Lung (tissue), 12 donors: ENCODE measurements around the gene GSG1L2. TPM values are rescaled to one million over a fixed set of nuclear protein-coding genes. Genes with fewer than 3 reads are reported as not detected.
A peak's percentile ranks its signal among the peaks of the same experiment; 100 is the strongest.

Experiments
- ATAC-seq: fragments of 200-7000 bp; cut with Tn5 transposase; one replicate; pipeline ENCODE4 v1.9.1; 2020; ENCODE audit warnings: moderate number of reproducible peaks; ENCODE audit not compliant: insufficient read depth, low FRiP score
- DNase-seq, 3 donors: peaks; one replicate each; pipeline ENCODE4 v3.0.0-alpha.2; 2013 to 2017
- H3K27ac ChIP-seq, 2 donors: one replicate each; pipeline ENCODE4 v1.5.1; 2013; ENCODE audit warnings: mild to moderate bottlenecking in 2 of 2, moderate library complexity in 2 of 2, control low read depth in 1 of 2, inconsistent platforms in 1 of 2, low read depth in 1 of 2, low read length in 1 of 2
- H3K27me3 ChIP-seq, 3 donors: one replicate each; pipeline ENCODE4 v1.5.1; 2013; ENCODE audit warnings: low read length in 2 of 3; ENCODE audit not compliant: control insufficient read depth in 3 of 3, insufficient read depth in 3 of 3
- H3K36me3 ChIP-seq, 4 donors: one replicate each; pipeline ENCODE4 v1.5.1; 2013; ENCODE audit warnings: low read length in 4 of 4, mild to moderate bottlenecking in 1 of 4, moderate library complexity in 1 of 4; ENCODE audit not compliant: control insufficient read depth in 4 of 4, insufficient read depth in 4 of 4
- H3K4me1 ChIP-seq, 5 donors: one replicate each; pipeline ENCODE4 v1.5.1; 2013; ENCODE audit warnings: low read length in 5 of 5, mild to moderate bottlenecking in 2 of 5, moderate library complexity in 1 of 5; ENCODE audit not compliant: control insufficient read depth in 5 of 5, insufficient read depth in 5 of 5
- H3K4me3 ChIP-seq: one replicate; pipeline ENCODE4 v1.5.1; 2013; ENCODE audit warnings: mild to moderate bottlenecking, control low read depth, moderate library complexity
- H3K9ac ChIP-seq, 2 donors: one replicate each; pipeline ENCODE4 v1.5.1; 2013; ENCODE audit warnings: low read length in 2 of 2, control low read depth in 1 of 2; ENCODE audit not compliant: insufficient read depth in 1 of 2
- H3K9me3 ChIP-seq, 4 donors: one replicate each; pipeline ENCODE4 v1.5.1; 2013; ENCODE audit warnings: low read length in 3 of 4, mild to moderate bottlenecking in 1 of 4, moderate library complexity in 1 of 4; ENCODE audit not compliant: control insufficient read depth in 4 of 4, insufficient read depth in 3 of 4
- WGBS, 2 donors: extraction: QIAGEN DNeasy Blood & Tissue Kit; methylation state at CpG; one replicate each; pipeline ENCODE4 v1.1.7; 2013; 5-methylcytosine and 5-hydroxymethylcytosine counted together
- polyA plus RNA-seq, 2 donors: library from polyadenylated mRNA; stranded (reverse); fragments of 200-250 nt; gene quantifications; one replicate each; pipeline ENCODE4 v1.2.1, GENCODE V29; 2013
- total RNA-seq, 2 donors: library from RNA; depleted of rRNA in 1 of 2; stranded (reverse); fragments of >200 nt in 1 of 2; gene quantifications; one replicate each; pipeline ENCODE4 v1.2.1, GENCODE V29; 2014 to 2021
- TF ChIP-seq, protein P1 (sequence below): IDR thresholded peaks from 2 replicates; pipeline ENCODE4 v1.5.1; 2012; ENCODE audit warnings: mild to moderate bottlenecking; ENCODE audit errors: control extremely low read depth, extremely low read depth
- donor health status: control.
- donor health status: control.
- donor health status: Bipolar disorder and iron deficiency.
- donor health status: healthy.
- donor health status: DM: yes; HTN: yes; CAD: no.

Gene GSG1L2
- total and polyA plus RNA-seq, 4 donors = not detected

GRCh38 chr17:9769036-9769695, 52.7 kb downstream of the GSG1L2 start:
- ATAC-seq (no peak), DNase-seq (no peak)
- Histone ChIP-seq H3K4me1 (no peaks in the 10 kb centered on the region), H3K4me3 (no peak overlapping the region), H3K36me3 (no peaks in the 10 kb centered on the region), H3K27ac (no peak overlapping the region), H3K27me3 (peaks cover 0 to 8% (median 2%) of the 10 kb centered on the region in 3 donors), H3K9me3 (no peaks in the 10 kb centered on the region), H3K9ac (no peak overlapping the region)
- TF ChIP-seq, protein P1, sequence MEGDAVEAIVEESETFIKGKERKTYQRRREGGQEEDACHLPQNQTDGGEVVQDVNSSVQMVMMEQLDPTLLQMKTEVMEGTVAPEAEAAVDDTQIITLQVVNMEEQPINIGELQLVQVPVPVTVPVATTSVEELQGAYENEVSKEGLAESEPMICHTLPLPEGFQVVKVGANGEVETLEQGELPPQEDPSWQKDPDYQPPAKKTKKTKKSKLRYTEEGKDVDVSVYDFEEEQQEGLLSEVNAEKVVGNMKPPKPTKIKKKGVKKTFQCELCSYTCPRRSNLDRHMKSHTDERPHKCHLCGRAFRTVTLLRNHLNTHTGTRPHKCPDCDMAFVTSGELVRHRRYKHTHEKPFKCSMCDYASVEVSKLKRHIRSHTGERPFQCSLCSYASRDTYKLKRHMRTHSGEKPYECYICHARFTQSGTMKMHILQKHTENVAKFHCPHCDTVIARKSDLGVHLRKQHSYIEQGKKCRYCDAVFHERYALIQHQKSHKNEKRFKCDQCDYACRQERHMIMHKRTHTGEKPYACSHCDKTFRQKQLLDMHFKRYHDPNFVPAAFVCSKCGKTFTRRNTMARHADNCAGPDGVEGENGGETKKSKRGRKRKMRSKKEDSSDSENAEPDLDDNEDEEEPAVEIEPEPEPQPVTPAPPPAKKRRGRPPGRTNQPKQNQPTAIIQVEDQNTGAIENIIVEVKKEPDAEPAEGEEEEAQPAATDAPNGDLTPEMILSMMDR = no peak
- WGBS, 2 donors = 82 to 88% methylated on average over 15 of the region's 15 CpGs

DNA sequence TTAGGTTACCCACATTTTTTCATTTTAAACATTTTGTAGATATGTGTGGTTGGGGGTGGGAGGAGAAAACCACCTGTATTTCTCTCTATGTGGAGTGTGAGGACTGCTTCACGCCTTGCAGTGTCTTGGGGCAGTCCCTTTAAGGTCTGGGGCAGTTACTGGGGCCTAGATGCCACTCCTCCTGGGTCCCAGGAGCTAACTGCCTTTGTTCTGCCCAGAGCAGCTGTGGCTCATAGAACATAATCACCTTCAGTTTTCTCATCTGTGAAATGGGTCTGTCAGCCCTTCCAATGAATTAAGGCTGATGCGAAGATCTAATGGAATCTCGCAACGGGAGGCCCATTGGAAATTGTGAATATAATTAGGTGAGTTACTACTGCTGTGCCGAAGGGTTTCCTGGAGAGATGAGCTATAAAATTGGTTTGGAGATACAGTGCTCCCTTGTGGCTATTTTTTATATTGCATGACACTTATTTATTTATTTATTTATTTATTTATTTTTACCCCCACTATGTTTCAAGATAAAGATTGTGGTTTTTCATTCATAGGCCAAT, 53.4 kb downstream of the GSG1L2 start:
- no peaks in the 10 kb centered on the region for H3K9me3 ChIP-seq
- DNase-seq = peak in 2 of 3 donors; percentile 29 to 49

DNA sequence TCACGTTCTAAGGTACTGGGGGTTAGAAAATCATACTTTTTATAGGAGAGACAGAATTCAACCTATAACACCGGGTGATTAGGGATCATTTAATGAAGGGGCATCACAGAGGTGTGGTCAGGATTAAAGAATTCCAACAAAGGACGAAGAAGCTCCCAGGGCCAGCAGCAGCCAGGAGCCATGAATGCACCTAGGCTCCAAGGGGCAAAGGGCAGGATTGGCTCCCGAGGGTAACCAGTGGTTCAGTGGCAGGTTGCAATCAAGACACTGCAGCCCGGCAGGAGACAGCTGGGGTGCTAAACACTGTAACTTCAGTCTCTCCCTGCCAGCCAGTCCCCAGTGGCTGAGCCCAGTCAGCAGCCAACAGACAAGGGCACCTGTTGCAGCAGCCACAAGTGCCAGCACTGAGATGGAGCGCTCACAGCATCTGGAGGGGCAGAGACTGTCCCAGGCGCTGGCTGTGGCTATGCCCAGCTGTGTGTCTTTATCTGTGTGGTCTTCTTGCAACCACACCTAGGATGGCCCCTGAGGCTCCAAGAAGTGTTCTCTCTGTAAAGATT, 54.4 kb downstream of the GSG1L2 start:
- Histone ChIP-seq H3K27me3 (peaks cover 0 to 11% (median 2%) of the 10 kb centered on the region in 3 donors), H3K4me3 (no peak overlapping the region), H3K4me1 (no peaks in the 10 kb centered on the region), H3K9ac (no peak overlapping the region), H3K36me3 (no peaks in the 10 kb centered on the region), H3K27ac (no peak overlapping the region), H3K9me3 (no peaks in the 10 kb centered on the region)
- 83 to 86% methylated on average over 7 of the region's 7 CpGs for WGBS, 2 donors
- no peak for ATAC-seq
- TF ChIP-seq, protein P1 = no peak
- DNase-seq = no peak

More for the DNA sequence above, 53.4 kb downstream of the GSG1L2 start:
- H3K36me3 ChIP-seq = no peaks in the 10 kb centered on the region
- ATAC-seq = no peak
- no peaks in the 10 kb centered on the region for H3K4me1 ChIP-seq
- WGBS, 2 donors = 36 to 41% methylated on average over 5 of the region's 5 CpGs
- H3K27ac ChIP-seq = no peak overlapping the region
- TF ChIP-seq, protein P1 = no peak
- no peak overlapping the region for H3K9ac ChIP-seq
- no peak overlapping the region for H3K4me3 ChIP-seq
- peaks cover 0 to 10% (median 2%) of the 10 kb centered on the region in 3 donors for H3K27me3 ChIP-seq
